Measurements from ENCODE around the gene PRR20A. TPM values are rescaled to one million over a fixed set of nuclear protein-coding genes. Genes with fewer than 3 reads are reported as not detected.
"Not testable (repeated sequence)": the region's sequence is repeated elsewhere in the genome, so short reads cannot be mapped to it uniquely, and the experiment has no call there.

PRR20A gene
- total and polyA plus RNA-seq, 2 donors (not counting 1 experiment from before 2014, with no cell fraction given), result not detected

DNA sequence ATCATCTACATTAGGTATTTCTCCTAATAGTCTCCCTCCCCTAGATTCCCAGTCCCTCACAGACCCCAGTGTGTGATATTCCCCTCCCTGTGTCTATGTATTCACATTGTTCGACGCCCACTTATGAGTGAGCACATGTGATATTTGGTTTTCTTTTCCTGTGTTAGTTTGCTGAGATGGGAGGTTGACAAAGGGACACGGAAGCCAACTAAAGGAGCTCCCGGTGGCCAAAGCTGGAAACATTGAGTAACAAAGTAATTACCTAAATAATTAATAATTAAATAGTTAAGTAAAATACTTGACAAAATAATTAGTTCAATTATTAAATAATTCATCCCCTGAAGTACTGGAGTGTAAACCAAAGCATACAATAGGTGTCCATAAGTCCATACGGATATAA, 1.7 kb upstream of the PRR20A start:
- H3K9ac ChIP-seq (ENCODE audit: insufficient read depth, low read length), result no peak overlapping the region
- no peak overlapping the region for H2AFZ ChIP-seq (ENCODE audit: low read length)
- H3K27me3 ChIP-seq (ENCODE audit: control insufficient read depth, insufficient read depth, low read length), result no peaks in the 10 kb centered on the region
- no peaks in the 10 kb centered on the region for H3K79me2 ChIP-seq (ENCODE audit: control insufficient read depth, insufficient read depth, low read length)
- no peaks in the 10 kb centered on the region for H3K36me3 ChIP-seq (ENCODE audit: control insufficient read depth, insufficient read depth, low read length)
- no peaks in the 10 kb centered on the region for H3K4me1 ChIP-seq (ENCODE audit: control insufficient read depth, extremely low read depth, insufficient read depth, low read length)
- H3K4me2 ChIP-seq (ENCODE audit: extremely low read depth, insufficient read depth, low read length), result no peak overlapping the region
- H4K20me1 ChIP-seq (ENCODE audit: control insufficient read depth, extremely low read depth, insufficient read depth, low read length), result no peaks in the 10 kb centered on the region
- DNase-seq (ENCODE audit: low read depth in 2 of 2), result no peak
- H3K9me3 ChIP-seq (ENCODE audit: control insufficient read depth, insufficient read depth, low read depth, low read length), result no peaks in the 10 kb centered on the region
- TF ChIP-seq EZH2 (IDR thresholded peaks at IDR 0.05; ENCODE audit: low read length, missing control alignments), result no peak
- TF ChIP-seq, protein P1, sequence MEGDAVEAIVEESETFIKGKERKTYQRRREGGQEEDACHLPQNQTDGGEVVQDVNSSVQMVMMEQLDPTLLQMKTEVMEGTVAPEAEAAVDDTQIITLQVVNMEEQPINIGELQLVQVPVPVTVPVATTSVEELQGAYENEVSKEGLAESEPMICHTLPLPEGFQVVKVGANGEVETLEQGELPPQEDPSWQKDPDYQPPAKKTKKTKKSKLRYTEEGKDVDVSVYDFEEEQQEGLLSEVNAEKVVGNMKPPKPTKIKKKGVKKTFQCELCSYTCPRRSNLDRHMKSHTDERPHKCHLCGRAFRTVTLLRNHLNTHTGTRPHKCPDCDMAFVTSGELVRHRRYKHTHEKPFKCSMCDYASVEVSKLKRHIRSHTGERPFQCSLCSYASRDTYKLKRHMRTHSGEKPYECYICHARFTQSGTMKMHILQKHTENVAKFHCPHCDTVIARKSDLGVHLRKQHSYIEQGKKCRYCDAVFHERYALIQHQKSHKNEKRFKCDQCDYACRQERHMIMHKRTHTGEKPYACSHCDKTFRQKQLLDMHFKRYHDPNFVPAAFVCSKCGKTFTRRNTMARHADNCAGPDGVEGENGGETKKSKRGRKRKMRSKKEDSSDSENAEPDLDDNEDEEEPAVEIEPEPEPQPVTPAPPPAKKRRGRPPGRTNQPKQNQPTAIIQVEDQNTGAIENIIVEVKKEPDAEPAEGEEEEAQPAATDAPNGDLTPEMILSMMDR (conservative IDR thresholded peaks at IDR 0.05 in 1 of 2, IDR thresholded peaks at IDR 0.05 in 1 of 2; ENCODE audit: low read depth in 1 of 2, low read length in 2 of 2), result no peak
- H3K27ac ChIP-seq (ENCODE audit: insufficient read depth, low read length), result no peak overlapping the region
- H3K4me3 ChIP-seq (replicated peaks in 1 of 4; ENCODE audit: control extremely low read depth in 1 of 4, insufficient read depth in 1 of 4, low read depth in 3 of 4, low read length in 4 of 4), result no peak overlapping the region

DNA sequence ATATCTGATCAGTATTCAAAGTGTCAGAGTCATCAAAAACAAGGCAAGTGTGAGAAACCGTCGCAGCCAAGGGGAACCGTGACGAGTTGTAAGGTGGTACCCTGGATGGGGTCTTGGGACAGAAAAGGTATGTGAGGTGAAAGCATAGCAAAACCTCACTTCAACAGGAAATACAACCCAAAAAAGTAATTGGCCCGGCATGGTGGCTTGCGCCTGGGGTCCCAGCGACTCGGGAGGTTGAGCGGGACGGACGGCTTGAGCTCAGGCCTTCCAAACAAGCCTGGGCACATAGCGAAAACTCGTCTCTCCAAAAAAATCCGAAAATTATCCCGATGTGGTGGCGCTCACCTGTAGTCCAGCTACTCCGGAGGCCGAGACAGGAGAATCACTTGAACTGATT, 937 bp upstream of the PRR20A start:
- DNase-seq (ENCODE audit: low read depth in 2 of 2); H3K36me3 ChIP-seq (ENCODE audit: control insufficient read depth, insufficient read depth, low read length); H3K9ac ChIP-seq (ENCODE audit: insufficient read depth, low read length); H3K4me3 ChIP-seq (replicated peaks in 1 of 4; ENCODE audit: control extremely low read depth in 1 of 4, insufficient read depth in 1 of 4, low read depth in 3 of 4, low read length in 4 of 4); H2AFZ ChIP-seq (ENCODE audit: low read length); H3K9me3 ChIP-seq (ENCODE audit: control insufficient read depth, insufficient read depth, low read depth, low read length); H4K20me1 ChIP-seq (ENCODE audit: control insufficient read depth, extremely low read depth, insufficient read depth, low read length); H3K4me2 ChIP-seq (ENCODE audit: extremely low read depth, insufficient read depth, low read length); H3K27me3 ChIP-seq (ENCODE audit: control insufficient read depth, insufficient read depth, low read length); H3K27ac ChIP-seq (ENCODE audit: insufficient read depth, low read length); H3K79me2 ChIP-seq (ENCODE audit: control insufficient read depth, insufficient read depth, low read length); H3K4me1 ChIP-seq (ENCODE audit: control insufficient read depth, extremely low read depth, insufficient read depth, low read length): not testable (repeated sequence)

DNA sequence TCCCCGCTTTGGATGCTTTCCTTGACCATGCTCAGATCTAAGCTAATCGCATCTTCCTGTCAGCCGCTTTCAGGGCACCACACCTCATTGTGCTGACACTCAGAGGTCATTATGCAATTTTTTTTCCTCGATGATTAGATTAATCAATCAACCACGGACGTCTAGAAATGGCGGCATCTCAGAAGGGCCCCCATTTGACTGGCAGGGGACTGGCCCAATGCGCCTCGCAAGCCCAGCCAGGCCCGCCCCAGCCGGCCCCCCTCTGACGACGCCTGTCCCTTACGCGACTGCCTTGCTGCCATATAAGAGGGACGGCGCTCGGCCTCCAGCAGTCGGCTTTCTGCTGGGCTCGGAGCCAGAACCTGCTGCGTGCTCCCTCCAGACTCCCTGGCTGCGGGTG, 6.5 kb downstream of the PRR20A start, which contains the start of gene PRR20B:
PRR20B (plus strand) TSS at position 301 of the 400 bp plus-strand sequence. CDS start 387 bp downstream, outside the sequence.
- H3K79me2 ChIP-seq (ENCODE audit: control insufficient read depth, insufficient read depth, low read length); H3K4me1 ChIP-seq (ENCODE audit: control insufficient read depth, extremely low read depth, insufficient read depth, low read length): not testable (repeated sequence)

DNA sequence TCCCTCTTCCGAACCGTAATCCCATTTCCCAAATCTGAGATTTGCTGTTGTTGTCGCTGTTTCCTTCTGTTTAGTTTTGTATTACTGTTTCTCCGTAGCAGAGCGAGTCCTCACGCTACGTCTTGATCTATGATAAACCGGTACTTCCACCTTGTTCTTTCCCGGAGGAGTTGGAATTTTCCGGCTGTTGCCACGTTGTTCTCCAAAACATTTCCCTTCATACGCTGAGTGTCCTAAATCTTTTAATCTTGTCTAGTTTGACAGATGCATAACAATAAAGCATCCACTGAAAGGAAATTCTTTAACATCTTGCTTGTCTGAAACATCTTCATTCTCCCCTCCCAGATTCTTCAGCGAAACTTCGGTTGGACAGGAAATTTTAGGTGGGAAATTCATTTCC, 7.4 kb downstream of the PRR20A start:
- not testable (repeated sequence) for H3K9me3 ChIP-seq (ENCODE audit: control insufficient read depth, insufficient read depth, low read depth, low read length); H3K36me3 ChIP-seq (ENCODE audit: control insufficient read depth, insufficient read depth, low read length); H3K4me2 ChIP-seq (ENCODE audit: extremely low read depth, insufficient read depth, low read length); H3K9ac ChIP-seq (ENCODE audit: insufficient read depth, low read length); H3K27ac ChIP-seq (ENCODE audit: insufficient read depth, low read length); H3K79me2 ChIP-seq (ENCODE audit: control insufficient read depth, insufficient read depth, low read length); H4K20me1 ChIP-seq (ENCODE audit: control insufficient read depth, extremely low read depth, insufficient read depth, low read length); H3K27me3 ChIP-seq (ENCODE audit: control insufficient read depth, insufficient read depth, low read length); H3K4me3 ChIP-seq (replicated peaks in 1 of 4; ENCODE audit: control extremely low read depth in 1 of 4, insufficient read depth in 1 of 4, low read depth in 3 of 4, low read length in 4 of 4); H2AFZ ChIP-seq (ENCODE audit: low read length); DNase-seq (ENCODE audit: low read depth in 2 of 2); H3K4me1 ChIP-seq (ENCODE audit: control insufficient read depth, extremely low read depth, insufficient read depth, low read length)

More for the DNA sequence above, 6.5 kb downstream of the PRR20A start, which contains the start of gene PRR20B:
- H3K27me3 ChIP-seq (ENCODE audit: control insufficient read depth, insufficient read depth, low read length); H3K4me2 ChIP-seq (ENCODE audit: extremely low read depth, insufficient read depth, low read length); H3K9me3 ChIP-seq (ENCODE audit: control insufficient read depth, insufficient read depth, low read depth, low read length); H3K36me3 ChIP-seq (ENCODE audit: control insufficient read depth, insufficient read depth, low read length); H4K20me1 ChIP-seq (ENCODE audit: control insufficient read depth, extremely low read depth, insufficient read depth, low read length); H2AFZ ChIP-seq (ENCODE audit: low read length); DNase-seq (ENCODE audit: low read depth in 2 of 2); H3K27ac ChIP-seq (ENCODE audit: insufficient read depth, low read length); H3K4me3 ChIP-seq (replicated peaks in 1 of 4; ENCODE audit: control extremely low read depth in 1 of 4, insufficient read depth in 1 of 4, low read depth in 3 of 4, low read length in 4 of 4); H3K9ac ChIP-seq (ENCODE audit: insufficient read depth, low read length): not testable (repeated sequence)

DNA sequence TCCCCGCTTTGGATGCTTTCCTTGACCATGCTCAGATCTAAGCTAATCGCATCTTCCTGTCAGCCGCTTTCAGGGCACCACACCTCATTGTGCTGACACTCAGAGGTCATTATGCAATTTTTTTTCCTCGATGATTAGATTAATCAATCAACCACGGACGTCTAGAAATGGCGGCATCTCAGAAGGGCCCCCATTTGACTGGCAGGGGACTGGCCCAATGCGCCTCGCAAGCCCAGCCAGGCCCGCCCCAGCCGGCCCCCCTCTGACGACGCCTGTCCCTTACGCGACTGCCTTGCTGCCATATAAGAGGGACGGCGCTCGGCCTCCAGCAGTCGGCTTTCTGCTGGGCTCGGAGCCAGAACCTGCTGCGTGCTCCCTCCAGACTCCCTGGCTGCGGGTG, 13.0 kb downstream of the PRR20A start, which contains the start of gene PRR20C:
PRR20C (plus strand) TSS at position 301 of the 400 bp plus-strand sequence. CDS start 387 bp downstream, outside the sequence.
- not testable (repeated sequence) for H3K4me2 ChIP-seq (ENCODE audit: extremely low read depth, insufficient read depth, low read length); H3K9me3 ChIP-seq (ENCODE audit: control insufficient read depth, insufficient read depth, low read depth, low read length); H3K9ac ChIP-seq (ENCODE audit: insufficient read depth, low read length); H3K4me3 ChIP-seq (replicated peaks in 1 of 4; ENCODE audit: control extremely low read depth in 1 of 4, insufficient read depth in 1 of 4, low read depth in 3 of 4, low read length in 4 of 4); H4K20me1 ChIP-seq (ENCODE audit: control insufficient read depth, extremely low read depth, insufficient read depth, low read length); H3K79me2 ChIP-seq (ENCODE audit: control insufficient read depth, insufficient read depth, low read length); H3K27me3 ChIP-seq (ENCODE audit: control insufficient read depth, insufficient read depth, low read length); H3K27ac ChIP-seq (ENCODE audit: insufficient read depth, low read length); H2AFZ ChIP-seq (ENCODE audit: low read length); H3K36me3 ChIP-seq (ENCODE audit: control insufficient read depth, insufficient read depth, low read length); H3K4me1 ChIP-seq (ENCODE audit: control insufficient read depth, extremely low read depth, insufficient read depth, low read length); DNase-seq (ENCODE audit: low read depth in 2 of 2)

DNA sequence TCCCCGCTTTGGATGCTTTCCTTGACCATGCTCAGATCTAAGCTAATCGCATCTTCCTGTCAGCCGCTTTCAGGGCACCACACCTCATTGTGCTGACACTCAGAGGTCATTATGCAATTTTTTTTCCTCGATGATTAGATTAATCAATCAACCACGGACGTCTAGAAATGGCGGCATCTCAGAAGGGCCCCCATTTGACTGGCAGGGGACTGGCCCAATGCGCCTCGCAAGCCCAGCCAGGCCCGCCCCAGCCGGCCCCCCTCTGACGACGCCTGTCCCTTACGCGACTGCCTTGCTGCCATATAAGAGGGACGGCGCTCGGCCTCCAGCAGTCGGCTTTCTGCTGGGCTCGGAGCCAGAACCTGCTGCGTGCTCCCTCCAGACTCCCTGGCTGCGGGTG, 19.6 kb downstream of the PRR20A start, which contains the start of gene PRR20D:
PRR20D (plus strand) TSS at position 301 of the 400 bp plus-strand sequence. CDS start 387 bp downstream, outside the sequence.
- not testable (repeated sequence) for H3K36me3 ChIP-seq (ENCODE audit: control insufficient read depth, insufficient read depth, low read length); H3K27me3 ChIP-seq (ENCODE audit: control insufficient read depth, insufficient read depth, low read length)

More for the DNA sequence above, 19.6 kb downstream of the PRR20A start, which contains the start of gene PRR20D:
- not testable (repeated sequence) for H4K20me1 ChIP-seq (ENCODE audit: control insufficient read depth, extremely low read depth, insufficient read depth, low read length); H3K4me3 ChIP-seq (replicated peaks in 1 of 4; ENCODE audit: control extremely low read depth in 1 of 4, insufficient read depth in 1 of 4, low read depth in 3 of 4, low read length in 4 of 4); H3K27ac ChIP-seq (ENCODE audit: insufficient read depth, low read length); H3K9me3 ChIP-seq (ENCODE audit: control insufficient read depth, insufficient read depth, low read depth, low read length); DNase-seq (ENCODE audit: low read depth in 2 of 2); H3K9ac ChIP-seq (ENCODE audit: insufficient read depth, low read length); H3K4me1 ChIP-seq (ENCODE audit: control insufficient read depth, extremely low read depth, insufficient read depth, low read length); H3K79me2 ChIP-seq (ENCODE audit: control insufficient read depth, insufficient read depth, low read length); H2AFZ ChIP-seq (ENCODE audit: low read length); H3K4me2 ChIP-seq (ENCODE audit: extremely low read depth, insufficient read depth, low read length)

Measured in fibroblast of lung (primary cell).